ENCODE results near the gene CDC42BPA.

The CDC42BPA gene

GRCh38 chr1:226964611-226965486 is 353.4 kb downstream of the CDC42BPA start:
- POLR2A ChIA-PET = no interaction called here

GRCh38 chr1:226964068-226964425 is 354.2 kb downstream of the CDC42BPA start:
- no peak for DNase-seq (ENCODE audit: extremely low spot score)
- TF ChIP-seq CTCF (IDR thresholded peaks at IDR 0.05; ENCODE audit: control extremely low read depth, extremely low read depth, low read depth, missing control alignments) = no peak
- ChIA-PET POLR2A (no interaction called here), CTCF (interaction anchor here (1.3 to 1.6 kb wide), 2 partner anchors 14 to 32 kb away, joined by 4 to 5 read pairs; no protein-coding TSS in a partner anchor)

More at GRCh38 chr1:226964611-226965486, 353.4 kb downstream of the CDC42BPA start:
- CTCF ChIA-PET = interaction anchor here (1.0 to 1.6 kb wide), 3 partner anchors 15 to 31 kb away, joined by 3 to 5 read pairs (median 4); no protein-coding TSS in a partner anchor
- TF ChIP-seq CTCF (IDR thresholded peaks at IDR 0.05; ENCODE audit: control extremely low read depth, extremely low read depth, low read depth, missing control alignments) = no peak
- no peak for DNase-seq (ENCODE audit: extremely low spot score)

GRCh38 chr1:226962421-226963391 is 355.6 kb downstream of the CDC42BPA start:
- DNase-seq (ENCODE audit: extremely low spot score) = no peak
- ChIA-PET POLR2A (no interaction called here), CTCF (no interaction called here)

GRCh38 chr1:226960944-226961765 is 357.1 kb downstream of the CDC42BPA start:
- CTCF ChIA-PET = no interaction called here
- DNase-seq (ENCODE audit: extremely low spot score) = no peak

More at GRCh38 chr1:226962421-226963391, 355.6 kb downstream of the CDC42BPA start:
- TF ChIP-seq CTCF (IDR thresholded peaks at IDR 0.05; ENCODE audit: control extremely low read depth, extremely low read depth, low read depth, missing control alignments) = no peak

GRCh38 chr1:226960256-226960655 is 358.0 kb downstream of the CDC42BPA start:
- no peak for TF ChIP-seq CTCF (IDR thresholded peaks at IDR 0.05; ENCODE audit: control extremely low read depth, extremely low read depth, low read depth, missing control alignments)
- DNase-seq (ENCODE audit: extremely low spot score) = no peak
- CTCF ChIA-PET = no interaction called here
- POLR2A ChIA-PET = no interaction called here

More at GRCh38 chr1:226960944-226961765, 357.1 kb downstream of the CDC42BPA start:
- POLR2A ChIA-PET = no interaction called here
- no peak for TF ChIP-seq CTCF (IDR thresholded peaks at IDR 0.05; ENCODE audit: control extremely low read depth, extremely low read depth, low read depth, missing control alignments)
